Erythroblast (primary cell): ENCODE results near the gene CD3G.
"Not testable (repeated sequence)": the region's sequence is repeated elsewhere in the genome, so short reads cannot be mapped to it uniquely, and the experiment has no call there.

Source experiments
- DNase-seq, 2 experiments: peaks; one replicate each; lab custom pipeline; 2025; lab: John Stamatoyannopoulos, UW
- GATA1 ChIP-seq: IDR thresholded peaks from 2 replicates; pipeline ENCODE4 v1.6.1; 2011; ENCODE audit warnings: low read depth, mild to moderate bottlenecking, control low read depth, low read length, moderate library complexity
- POLR2A ChIP-seq: IDR thresholded peaks from 2 replicates; pipeline ENCODE4 v1.6.1; 2011; ENCODE audit warnings: mild to moderate bottlenecking, low read length

Gene CD3G

GRCh38 chr11:118380571-118380970, 36.4 kb downstream of the CD3G start:
- no peak for DNase-seq

GRCh38 chr11:118382954-118383353, 38.8 kb downstream of the CD3G start:
- TF ChIP-seq GATA1 (no peak), POLR2A (no peak)
- DNase-seq, result no peak

More at GRCh38 chr11:118380571-118380970, 36.4 kb downstream of the CD3G start:
- TF ChIP-seq GATA1, result no peak
- TF ChIP-seq POLR2A, result no peak

GRCh38 chr11:118383657-118384056, 39.5 kb downstream of the CD3G start:
- DNase-seq, result no peak
- TF ChIP-seq POLR2A (no peak), GATA1 (no peak)

GRCh38 chr11:118396097-118396501, 52.0 kb downstream of the CD3G start:
- TF ChIP-seq POLR2A, result no peak
- no peak for TF ChIP-seq GATA1

GRCh38 chr11:118397448-118397847, 53.3 kb downstream of the CD3G start:
- no peak for TF ChIP-seq POLR2A
- no peak for TF ChIP-seq GATA1

More at GRCh38 chr11:118396097-118396501, 52.0 kb downstream of the CD3G start:
- no peak for DNase-seq

GRCh38 chr11:118398791-118399559, 54.8 kb downstream of the CD3G start:
- TF ChIP-seq GATA1 (no peak), POLR2A (no peak)
- DNase-seq, result peak; percentile 23 to 29

More at GRCh38 chr11:118397448-118397847, 53.3 kb downstream of the CD3G start:
- DNase-seq, result no peak

GRCh38 chr11:118401151-118401879, 57.2 kb downstream of the CD3G start, which contains the start of gene ATP5MG:
TSS of gene ATP5MG (plus strand) at chr11:118401606. CDS start at chr11:118401666, 60 bp downstream.
- peak; percentile 93 to 96 for DNase-seq
- no peak for TF ChIP-seq GATA1
- peak; percentile 71 for TF ChIP-seq POLR2A

GRCh38 chr11:118401880-118402590, 57.9 kb downstream of the CD3G start:
- TF ChIP-seq POLR2A (no peak), GATA1 (no peak)
- DNase-seq, result peak; percentile 34 to 52

- DNase-seq, result not testable (repeated sequence)
Observed at GRCh38 chr11:118402594-118402993, 58.5 kb downstream of the CD3G start.
